ENCODE measurements around the gene EFNB2.

- TF ChIP-seq POLR2A (IDR thresholded peaks at IDR 0.05; ENCODE audit: low read depth, low read length) (no peak), POLR2AphosphoS5 (IDR thresholded peaks at IDR 0.05; ENCODE audit: low read depth, low read length) (no peak), SPI1 (IDR thresholded peaks at IDR 0.05; ENCODE audit: low read depth, low read length) (no peak), TAF1 (IDR thresholded peaks at IDR 0.05; ENCODE audit: low read depth, low read length) (no peak), POU2F2 (IDR thresholded peaks at IDR 0.05; ENCODE audit: low read depth, low read length) (no peak), PAX5 (IDR thresholded peaks at IDR 0.05; ENCODE audit: insufficient read depth, low read length, severe bottlenecking) (no peak)
These were observed 71.4 kb downstream of the EFNB2 start for GRCh38 chr13:106464076-106464475.
